ENCODE results near the gene CDK2AP2.
A peak's percentile ranks its signal among the peaks of the same experiment; 100 is the strongest.
"Not testable (repeated sequence)": the region's sequence is repeated elsewhere in the genome, so short reads cannot be mapped to it uniquely, and the experiment has no call there.

Gene CDK2AP2

DNA sequence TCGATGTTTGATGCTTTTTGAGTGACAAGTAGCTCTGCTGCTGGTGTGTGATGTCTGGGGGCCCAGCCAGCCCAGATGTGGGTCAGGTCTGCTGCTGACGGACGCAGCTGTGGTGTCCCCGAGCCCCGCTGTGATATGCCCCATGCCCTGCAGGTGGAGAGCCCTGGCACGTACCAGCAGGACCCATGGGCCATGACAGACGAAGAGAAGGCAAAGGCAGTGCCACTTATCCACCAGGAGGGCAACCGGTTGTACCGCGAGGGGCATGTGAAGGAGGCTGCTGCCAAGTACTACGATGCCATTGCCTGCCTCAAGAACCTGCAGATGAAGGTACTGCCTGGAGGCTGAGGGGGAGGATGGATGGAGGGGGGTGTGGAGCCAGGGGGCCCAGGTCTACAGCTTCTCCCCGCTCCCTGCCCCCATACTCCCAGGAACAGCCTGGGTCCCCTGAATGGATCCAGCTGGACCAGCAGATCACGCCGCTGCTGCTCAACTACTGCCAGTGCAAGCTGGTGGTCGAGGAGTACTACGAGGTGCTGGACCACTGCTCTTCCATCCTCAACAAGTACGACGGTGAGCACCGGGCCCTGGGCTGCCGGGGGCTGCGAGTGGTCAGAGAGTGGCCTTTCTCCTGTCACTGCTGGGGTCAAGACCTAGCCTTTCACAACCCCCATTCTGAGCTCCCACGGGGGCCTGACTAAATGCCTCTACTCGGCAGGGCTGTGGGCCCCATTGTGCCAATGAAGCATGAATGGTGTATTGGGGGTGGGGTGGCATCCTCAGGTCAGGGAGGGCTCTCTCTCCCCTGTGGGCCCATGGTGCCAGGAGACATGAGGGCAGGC lies 17.9 kb downstream of the CDK2AP2 start:
- DNase-seq = no peak

- no peak for DNase-seq
Observed at GRCh38 chr11:67489203-67489884, 18.6 kb downstream of the CDK2AP2 start.

GRCh38 chr11:67486481-67487195 lies 21.3 kb downstream of the CDK2AP2 start:
- peak in 1 of 5 donors; percentile 43 for DNase-seq

DNA sequence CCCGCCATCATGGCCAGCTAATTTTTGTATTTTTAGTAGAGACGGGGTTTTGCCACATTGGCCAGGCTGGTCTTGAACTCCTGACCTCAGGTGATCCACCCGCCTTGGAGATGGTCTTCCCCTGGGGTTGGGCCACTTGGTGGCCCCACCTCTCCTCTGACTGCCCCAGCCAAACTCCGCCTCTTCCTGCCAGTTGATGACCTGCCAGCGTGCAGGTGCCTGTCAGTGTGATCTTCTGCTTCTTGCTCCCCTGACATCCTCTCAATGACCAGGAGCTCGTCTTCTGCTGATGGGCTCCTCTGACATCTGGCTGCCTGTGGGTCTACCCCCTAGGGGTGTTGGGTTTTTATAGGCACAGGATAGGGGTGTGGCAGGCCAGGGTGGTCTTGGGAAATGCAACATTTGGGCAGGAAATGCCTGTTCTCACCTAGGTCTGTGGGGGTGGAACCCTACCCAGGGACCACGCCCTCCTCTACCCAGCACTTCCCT lies 22.0 kb downstream of the CDK2AP2 start:
- DNase-seq = peak in 1 of 5 donors; percentile 86

DNA sequence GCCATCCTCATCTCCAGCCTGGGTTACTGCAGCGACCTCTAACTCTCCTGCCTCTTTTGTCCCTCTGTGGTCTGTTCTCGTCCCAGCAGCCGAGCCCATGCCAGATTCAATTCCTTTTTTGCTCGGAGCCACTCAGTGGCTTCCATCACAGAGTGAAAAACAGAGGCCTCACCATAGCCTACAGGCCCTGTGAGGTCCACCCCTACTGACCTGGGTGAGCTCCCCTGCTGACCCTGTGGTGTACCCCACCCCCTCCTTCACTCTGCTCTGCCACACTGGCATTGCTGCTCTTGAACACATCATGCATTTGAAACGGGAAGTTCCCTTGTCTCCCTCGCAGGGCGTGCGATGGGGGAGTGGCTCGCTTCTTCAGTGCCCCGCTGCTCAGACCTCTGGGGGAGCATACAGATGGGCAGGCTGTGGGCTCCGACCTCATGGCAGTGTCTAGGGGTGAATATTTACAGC lies 23.1 kb downstream of the CDK2AP2 start:
- DNase-seq = peak in 4 of 5 donors; percentile 49 to 72 (median 52)

GRCh38 chr11:67483831-67484665 lies 23.9 kb downstream of the CDK2AP2 start:
- DNase-seq = peak in 3 of 5 donors; percentile 28 to 82 (median 49)

- DNase-seq = peak; percentile 90 to 99 (median 95)
Observed at GRCh38 chr11:67482827-67483798, 24.8 kb downstream of the CDK2AP2 start, which contains the start of gene AIP. Gene AIP, plus strand, starts transcription at chr11:67483026. Its CDS starts 133 bp downstream, at chr11:67483159.

DNA sequence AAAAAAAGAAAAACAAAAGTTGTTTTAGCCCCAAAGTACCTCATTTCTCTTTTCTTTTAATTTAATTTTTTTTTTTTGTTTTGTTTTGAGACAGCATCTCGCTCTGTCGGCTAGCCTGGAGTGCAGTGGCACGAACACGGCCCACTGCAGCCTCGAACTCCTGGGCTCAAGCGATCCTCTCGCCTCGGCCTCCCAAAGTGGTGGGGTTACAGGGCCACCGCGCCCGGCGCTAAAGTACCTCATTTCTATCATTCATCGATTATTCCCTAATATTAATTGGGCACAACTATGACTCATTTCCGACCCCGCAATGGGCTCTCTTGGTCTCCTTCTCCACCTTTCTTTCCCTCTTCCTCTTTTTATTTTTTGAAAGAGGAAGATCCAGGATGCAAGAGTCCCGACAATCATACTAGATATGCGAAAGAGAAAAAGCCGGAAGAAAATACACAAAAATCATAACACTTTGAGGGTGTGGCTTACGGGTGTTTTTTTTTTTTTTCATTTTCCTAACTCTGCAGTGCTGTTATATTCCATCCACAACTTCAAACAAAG lies 25.6 kb downstream of the CDK2AP2 start:
- DNase-seq = no peak

GRCh38 chr11:67477344-67478050 lies 30.5 kb downstream of the CDK2AP2 start:
- not testable (repeated sequence) for DNase-seq

DNA sequence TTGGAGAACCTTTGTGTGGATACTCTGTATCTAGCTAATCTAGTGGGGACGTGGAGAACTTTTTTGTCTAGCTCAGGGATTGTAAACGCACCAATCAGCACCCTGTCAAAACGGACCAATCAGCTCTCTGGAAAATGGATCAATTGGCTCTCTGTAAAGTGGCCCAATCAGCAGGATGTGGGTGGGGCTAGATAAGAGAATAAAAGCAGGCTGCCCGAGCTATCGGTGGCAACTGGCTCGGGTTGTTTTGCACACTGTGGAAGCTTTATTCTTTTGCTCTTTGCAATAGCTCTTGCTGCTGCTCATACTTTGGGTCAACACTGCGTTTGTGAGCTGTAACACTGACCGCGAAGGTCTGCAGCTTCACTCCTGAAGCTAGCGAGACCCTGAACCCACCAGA lies 31.3 kb downstream of the CDK2AP2 start:
- not testable (repeated sequence) for DNase-seq

DNA sequence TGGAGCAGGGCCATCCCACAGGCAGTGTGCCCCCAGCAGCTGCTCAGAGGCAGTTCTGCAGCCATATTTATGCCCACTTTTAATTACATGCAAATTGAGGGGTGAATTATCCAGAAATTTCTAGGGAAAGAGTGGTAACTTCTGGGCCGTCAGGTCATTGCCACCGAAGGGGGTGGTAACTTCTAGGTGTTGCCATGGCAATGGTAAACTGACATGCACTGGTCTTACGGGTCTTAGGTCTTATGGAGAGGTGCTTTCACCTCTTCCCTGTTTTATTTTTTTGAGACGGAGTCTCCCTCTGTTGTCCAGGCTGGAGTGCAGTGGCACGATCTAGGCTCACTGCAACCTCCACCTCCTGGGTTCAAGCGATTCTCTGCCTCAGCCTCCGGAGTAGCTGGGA lies 35.1 kb downstream of the CDK2AP2 start:
- no peak for DNase-seq

DNA sequence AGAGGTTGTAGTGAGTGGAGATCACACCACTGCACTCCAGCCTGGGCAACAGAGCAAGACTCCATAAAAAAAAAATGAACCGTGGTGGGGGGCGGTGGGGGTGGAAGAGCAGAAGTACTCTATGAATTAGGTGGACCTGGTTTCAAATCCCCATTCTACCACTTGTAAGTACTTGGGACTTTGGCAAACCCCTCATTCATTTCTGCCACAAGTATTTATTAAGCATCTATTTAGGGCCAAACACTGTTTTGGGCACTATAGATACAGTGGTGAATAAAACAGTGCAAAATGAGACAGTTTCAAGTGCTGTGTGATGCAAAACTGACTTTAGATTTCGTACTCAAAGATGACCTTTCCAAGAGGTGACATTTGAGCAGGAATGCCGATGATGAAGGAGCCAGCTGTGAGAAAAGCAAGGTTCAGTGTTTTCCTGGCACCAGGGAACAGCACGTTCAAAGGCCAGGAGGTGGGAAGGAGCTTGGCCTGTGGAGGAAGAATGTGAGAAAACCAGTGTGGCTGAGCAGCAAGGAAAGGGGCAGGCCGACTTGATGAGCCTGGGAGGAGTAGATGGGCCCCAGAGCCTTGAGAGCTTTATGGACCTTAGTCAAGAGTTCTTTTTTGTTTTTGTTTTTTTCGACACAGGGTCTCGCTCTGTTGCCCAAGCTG lies 37.5 kb downstream of the CDK2AP2 start:
- no peak for DNase-seq

- no peak for DNase-seq
Observed at GRCh38 chr11:67469508-67469811, 38.5 kb downstream of the CDK2AP2 start.

DNA sequence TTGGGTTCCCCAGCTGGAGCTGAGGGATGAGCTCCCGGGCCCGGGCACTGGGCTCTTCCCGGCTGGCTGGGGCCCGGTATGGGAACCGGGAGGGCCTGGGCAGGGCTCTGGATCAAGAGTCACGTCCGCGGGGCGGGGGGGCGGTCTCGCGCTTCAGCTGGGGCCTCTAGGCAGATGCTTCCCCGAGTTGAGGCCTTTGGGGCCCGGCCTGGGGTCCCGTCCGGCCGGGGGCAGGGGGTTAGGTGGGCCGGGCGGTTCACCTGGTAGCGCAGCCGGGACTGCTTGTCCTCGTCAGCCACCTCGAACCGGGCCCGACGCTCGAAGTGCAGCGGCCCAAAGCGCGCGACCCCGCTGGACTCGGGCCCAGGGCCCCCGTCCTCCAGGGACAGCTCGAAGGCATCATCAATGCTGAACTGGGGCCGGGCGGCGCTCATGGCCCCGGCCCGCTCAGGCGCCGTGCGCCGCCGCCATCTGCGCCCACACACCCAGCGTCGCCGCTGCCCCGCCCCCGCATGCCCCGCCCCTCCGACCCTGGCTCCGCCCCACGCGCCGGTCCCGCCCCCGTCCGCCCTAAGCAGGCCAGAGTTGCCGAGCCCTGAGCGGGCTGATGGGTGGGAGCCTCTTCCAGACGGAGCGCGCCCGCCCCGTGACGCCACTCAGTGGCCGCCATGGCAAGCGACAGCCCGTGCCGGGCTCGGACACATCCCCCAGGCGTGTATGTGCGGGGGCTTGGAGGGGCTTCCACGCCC lies 39.0 kb downstream of the CDK2AP2 start, which contains the start of gene TMEM134:
TSS of gene TMEM134 (minus strand) at position 493 of the 749 bp plus-strand sequence. CDS start at position 434, 59 bp downstream.
- peak; percentile 80 to 92 (median 89) for DNase-seq

- no peak for DNase-seq
Observed at GRCh38 chr11:67468456-67468758, 39.6 kb downstream of the CDK2AP2 start.

DNA sequence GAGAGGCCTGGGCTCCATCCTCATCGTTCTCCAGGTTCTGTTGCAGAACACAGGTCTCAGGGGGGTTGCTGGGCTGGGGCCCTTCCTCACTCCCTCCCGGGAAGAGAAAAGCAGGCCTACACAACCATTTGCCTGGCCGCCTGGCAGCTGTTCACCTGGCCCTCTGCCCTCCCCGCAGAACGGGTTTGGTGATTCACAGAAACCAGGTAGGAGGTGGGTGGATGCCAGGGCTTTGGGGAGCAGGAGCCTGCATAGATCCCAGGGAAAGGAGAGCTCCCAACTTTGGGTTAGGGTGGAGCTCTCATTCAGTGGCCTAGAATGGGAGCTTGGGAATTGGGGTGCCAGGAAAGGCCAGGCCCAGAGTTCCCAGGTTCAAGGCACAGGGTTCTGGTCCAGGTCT lies 39.9 kb downstream of the CDK2AP2 start:
- no peak for DNase-seq

- no peak for DNase-seq
Observed at GRCh38 chr11:67466962-67467771, 40.8 kb downstream of the CDK2AP2 start.

- DNase-seq = no peak
Observed at GRCh38 chr11:67466367-67466766, 41.6 kb downstream of the CDK2AP2 start.
